T-helper 1 cell treated with Interleukin-12 subunit alpha and Interleukin-12 subunit beta and Interleukin-4 antibody, amounts not matched to agents 30 ng/mL and 1 ng/mL, for 36 hours (primary cell): Measurements from ENCODE around the gene LMOD3. TPM values are rescaled to one million over a fixed set of nuclear protein-coding genes. Genes with fewer than 3 reads are reported as not detected.

Experiments used
- intact Hi-C: fragments of 100-400 bp; cut with micrococcal nuclease; formaldehyde crosslinking; loops from one replicate; pipeline ENCODE4 v1.15.1; 2024
- total RNA-seq: library from RNA; stranded (reverse); gene quantifications from 2 replicates; pipeline ENCODE4 v1.2.3, GENCODE V29; 2022

Gene LMOD3
- not detected in 2 replicates for total RNA-seq

DNA sequence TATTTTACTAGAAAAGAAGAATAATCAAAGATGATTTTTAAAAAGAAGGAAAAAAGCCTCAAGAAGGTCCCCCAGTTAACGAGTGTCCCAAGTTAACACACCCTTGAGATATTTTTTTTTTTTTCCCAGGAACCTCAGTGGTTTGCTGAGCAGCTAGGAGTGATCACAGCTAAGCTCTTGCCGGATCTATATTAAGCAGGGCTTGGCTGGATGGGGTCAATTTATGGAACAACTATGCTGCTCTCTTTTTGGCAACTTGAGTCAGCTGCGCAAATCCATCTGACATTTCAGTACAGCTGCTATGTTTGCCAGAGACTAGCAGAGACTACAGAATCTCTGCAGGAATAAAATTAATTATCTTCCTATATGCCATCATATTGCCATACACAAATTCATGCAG lies at the start of gene LMOD3:
TSS of gene LMOD3 (minus strand) at position 193 of the 400 bp plus-strand sequence. CDS start 209 bp downstream, outside the sequence.
- intact Hi-C loops: no loop called here

- intact Hi-C loops: no loop called here
Observed at GRCh38 chr3:69172058-69172457, 49.7 kb upstream of the LMOD3 start.

GRCh38 chr3:69166446-69166845 lies 44.1 kb upstream of the LMOD3 start:
- intact Hi-C loops: no loop called here

- intact Hi-C loops: no loop called here
Observed at GRCh38 chr3:69165744-69166143, 43.3 kb upstream of the LMOD3 start.

- intact Hi-C loops: no loop called here
Observed at GRCh38 chr3:69164296-69164695, 41.9 kb upstream of the LMOD3 start.

DNA sequence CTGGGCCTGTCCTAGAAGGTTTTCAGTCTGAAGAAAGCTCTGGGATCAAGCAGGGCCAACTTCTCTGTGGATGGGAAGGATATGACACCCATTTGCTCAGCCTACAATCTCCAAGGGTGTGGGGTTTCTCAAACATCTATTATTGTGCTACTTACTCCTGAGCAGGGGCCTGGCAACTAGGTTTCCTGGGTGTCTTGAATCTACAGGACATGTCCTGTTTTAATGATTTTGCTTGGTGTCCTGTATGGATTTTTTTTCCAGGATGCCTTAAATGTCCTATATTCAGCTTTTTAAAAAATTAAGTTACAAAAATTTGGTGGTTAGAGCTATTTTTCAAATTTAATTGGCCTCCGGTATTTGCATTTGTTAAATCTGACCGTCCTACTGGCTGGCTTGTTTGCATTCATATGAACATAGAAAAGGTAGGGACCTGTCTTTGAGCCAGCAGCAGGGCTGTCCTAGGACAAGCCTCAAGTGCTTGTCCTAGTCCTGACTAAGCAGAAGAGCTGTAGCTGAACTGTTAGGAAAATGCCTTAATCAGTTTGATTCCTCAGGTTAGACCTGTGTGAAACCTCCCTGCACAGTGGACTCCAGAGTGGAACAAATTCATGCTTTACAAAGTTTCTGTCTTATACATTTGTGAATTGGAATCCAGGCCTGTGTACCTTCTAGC lies 40.0 kb upstream of the LMOD3 start:
- intact Hi-C loops: no loop called here

- intact Hi-C loops: loop anchor here (1.0 kb wide), 8 partner anchors 38 to 510 kb away; no protein-coding TSS in a partner anchor
Observed at GRCh38 chr3:69161587-69162307, 39.4 kb upstream of the LMOD3 start.

DNA sequence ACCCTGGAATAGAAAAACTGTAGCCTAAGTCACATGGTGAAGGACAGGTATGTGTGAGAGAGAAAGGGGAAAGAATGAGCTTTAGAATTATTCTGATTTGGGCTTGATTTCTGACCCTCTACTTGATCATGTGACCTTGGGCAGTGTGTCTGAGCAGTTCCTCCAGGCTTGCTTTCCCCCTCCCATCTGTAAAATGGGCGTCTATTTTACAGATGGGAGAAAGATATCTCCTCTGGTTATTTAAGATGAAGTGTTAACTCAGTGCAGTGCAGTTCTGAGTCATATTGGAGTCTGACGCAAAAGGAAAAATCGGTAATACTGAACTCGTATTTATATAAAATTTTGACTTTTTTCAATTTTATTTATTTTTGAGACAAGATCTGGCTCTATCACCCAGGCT lies 38.1 kb upstream of the LMOD3 start:
- intact Hi-C loops: no loop called here

- intact Hi-C loops: no loop called here
Observed at GRCh38 chr3:69160107-69160506, 37.7 kb upstream of the LMOD3 start.

DNA sequence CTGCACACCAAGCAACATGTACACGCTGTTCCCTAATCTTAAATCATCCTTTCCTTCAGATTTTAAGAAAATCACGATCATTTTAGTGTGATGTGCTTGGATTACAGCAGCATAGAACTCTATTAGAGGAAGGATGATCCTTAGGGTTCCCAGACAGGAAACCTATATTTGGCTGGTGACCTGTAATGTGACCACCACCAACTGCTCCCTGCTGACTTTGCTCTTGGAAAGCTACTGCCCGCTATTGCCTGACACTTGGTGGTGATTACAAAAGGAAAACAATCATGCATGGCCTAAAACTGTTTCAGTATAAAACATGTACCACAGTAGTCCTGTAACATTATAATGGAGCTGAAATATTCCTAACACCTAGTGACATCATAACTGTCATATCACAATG lies 27.2 kb upstream of the LMOD3 start:
- intact Hi-C loops: no loop called here

DNA sequence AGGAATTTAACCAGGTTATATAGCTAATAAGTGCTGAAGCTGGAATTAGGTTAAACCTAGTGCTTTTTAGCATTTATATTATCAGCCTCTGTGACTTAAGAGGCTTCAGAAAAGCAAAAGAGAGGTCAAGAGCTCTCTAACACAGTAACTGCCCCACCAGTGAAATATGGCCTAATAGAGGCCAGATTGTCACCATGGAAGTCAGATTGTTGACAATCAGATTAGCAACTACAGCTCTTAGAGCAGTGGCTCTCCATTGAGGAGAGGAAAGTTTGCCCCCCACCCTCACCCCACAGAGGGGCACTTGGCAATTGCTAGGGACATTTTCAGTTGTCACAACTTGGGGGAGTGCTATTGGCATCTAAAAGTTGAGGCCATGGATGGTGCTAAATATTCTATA lies 23.3 kb upstream of the LMOD3 start:
- intact Hi-C loops: no loop called here

DNA sequence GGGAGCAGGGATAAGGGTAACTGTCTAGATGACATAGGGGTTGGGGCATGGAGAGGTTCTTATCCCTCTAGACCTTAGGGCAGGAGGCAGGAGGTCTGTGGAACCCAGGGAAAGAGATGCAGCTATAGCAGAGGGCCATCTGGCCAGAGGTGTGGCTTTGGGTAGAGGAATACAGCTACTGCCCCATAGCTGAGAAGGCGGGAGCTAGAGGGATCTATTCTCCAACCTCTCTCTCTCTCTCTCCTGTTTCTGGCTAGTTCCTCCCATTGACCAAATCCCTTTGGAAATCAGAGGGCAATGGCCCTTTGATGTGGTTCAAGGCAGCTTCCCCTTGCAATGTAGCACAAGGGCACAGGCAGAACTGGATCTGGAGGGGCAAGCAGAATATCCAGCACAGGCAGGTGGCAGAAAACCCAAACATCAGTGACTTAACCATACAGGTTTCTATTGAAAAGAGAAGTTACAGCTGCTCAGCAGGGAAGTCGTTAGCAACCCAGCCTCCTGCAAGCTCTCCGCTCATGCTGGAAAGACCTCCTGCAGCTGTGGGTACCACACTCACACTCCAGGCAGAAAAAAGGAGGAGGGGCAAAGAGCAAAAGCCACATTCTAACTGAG lies 22.3 kb upstream of the LMOD3 start:
- intact Hi-C loops: no loop called here

- intact Hi-C loops: no loop called here
Observed at GRCh38 chr3:69143612-69144011, 21.2 kb upstream of the LMOD3 start.

GRCh38 chr3:69142797-69143454 lies 20.5 kb upstream of the LMOD3 start:
- intact Hi-C loops: no loop called here

DNA sequence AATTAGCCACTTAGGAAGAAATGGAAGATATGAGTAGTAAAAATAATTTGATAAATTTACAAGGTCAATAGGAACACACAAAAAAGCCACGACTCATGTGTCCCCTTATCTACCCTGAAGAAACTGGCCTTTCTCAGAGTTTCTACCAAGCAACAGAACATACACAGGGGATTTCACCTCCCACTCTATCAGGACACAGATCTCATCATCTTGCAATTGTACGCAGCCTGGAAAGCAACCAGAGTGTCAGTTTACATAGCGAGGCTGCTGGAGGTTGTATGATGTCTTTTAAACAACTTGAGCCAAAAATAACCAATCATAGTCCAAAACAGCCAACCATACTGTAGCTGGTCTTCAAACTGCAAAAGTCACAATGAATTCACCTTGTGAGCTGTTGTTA lies 19.7 kb upstream of the LMOD3 start:
- intact Hi-C loops: no loop called here

GRCh38 chr3:69141313-69141712 lies 18.9 kb upstream of the LMOD3 start:
- intact Hi-C loops: no loop called here

DNA sequence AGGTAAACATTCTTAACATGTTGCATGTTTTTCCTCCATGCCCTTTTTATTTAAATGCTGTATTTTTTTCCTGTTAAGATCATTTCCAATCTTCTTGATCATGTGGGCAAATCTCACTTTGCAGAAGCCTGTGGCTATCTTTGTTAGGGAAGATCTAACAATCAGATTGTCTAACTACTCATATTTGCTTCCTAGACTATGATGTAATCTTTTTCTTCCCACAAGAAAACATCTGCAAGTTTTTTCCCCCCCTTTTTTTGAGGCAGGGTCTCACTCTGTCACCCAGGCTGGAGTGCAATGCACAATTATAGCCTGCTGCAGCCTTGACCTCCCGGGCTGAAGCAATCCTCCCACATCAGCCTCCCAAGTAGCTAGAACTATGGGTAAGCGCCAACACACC lies 15.0 kb upstream of the LMOD3 start:
- intact Hi-C loops: no loop called here

DNA sequence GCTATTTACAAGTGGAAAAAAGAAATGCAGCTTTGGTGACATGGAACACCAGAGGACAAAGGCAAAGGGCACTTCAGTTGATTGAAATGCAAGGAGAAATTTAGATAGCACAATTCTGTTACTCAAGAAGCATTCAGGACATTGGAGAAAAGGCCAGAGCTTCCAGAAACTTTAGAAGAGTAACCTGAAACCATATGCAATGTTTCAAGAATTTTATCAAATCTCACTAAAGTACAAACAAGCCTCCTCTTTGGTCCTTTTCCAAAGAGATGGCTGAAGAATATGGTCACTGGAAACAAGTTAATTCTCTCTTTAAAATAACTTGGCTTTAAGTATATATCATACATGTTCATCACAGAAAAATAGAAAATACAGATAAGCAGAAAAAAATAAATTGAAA lies 14.6 kb upstream of the LMOD3 start:
- intact Hi-C loops: no loop called here

- intact Hi-C loops: no loop called here
Observed at GRCh38 chr3:69130689-69131088, 8.3 kb upstream of the LMOD3 start.

DNA sequence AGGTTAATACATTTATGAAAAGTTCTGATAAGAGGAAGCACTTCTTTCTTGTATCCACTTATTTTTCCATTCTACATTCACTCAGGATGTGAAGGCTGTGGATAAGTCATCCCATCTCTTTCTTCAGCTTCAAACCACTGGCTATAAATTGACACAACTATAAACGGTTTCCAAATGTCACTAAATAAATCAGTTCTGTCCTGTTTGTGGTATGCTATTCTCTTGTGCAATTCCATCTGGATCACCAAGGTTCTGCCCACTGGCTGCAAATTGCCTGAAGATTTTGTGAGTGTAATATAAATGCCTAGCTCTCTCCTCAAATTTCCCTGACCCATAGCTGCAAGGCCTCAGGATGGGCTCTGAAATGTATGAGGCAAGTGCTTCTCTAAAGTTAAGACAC lies 7.1 kb upstream of the LMOD3 start:
- intact Hi-C loops: no loop called here

DNA sequence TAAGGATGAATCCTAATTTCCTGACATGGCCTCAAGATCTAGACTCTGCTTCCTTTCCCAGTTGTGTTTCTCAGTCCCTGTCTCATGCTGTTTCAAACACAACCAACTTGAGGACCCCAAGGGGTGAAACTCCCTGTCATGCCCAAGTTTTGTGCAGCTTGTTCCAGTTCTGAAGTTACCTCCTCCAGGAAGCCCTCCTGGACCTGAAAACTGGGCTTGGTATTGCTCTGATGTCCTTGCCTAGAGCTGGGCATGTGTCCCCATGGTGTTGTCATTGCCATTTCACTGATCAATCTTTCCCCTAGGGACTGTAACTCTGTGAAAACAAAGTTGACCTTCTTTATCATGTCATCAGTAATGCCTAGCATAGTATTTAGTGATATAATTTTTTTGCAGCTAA lies 6.1 kb upstream of the LMOD3 start:
- intact Hi-C loops: no loop called here

- intact Hi-C loops: no loop called here
Observed at GRCh38 chr3:69126999-69127398, 4.6 kb upstream of the LMOD3 start.
